ENCODE measurements around the gene HDHD2.

Gene HDHD2

GRCh38 chr18:47143899-47144485 lies 6.3 kb downstream of the HDHD2 start:
- DNase-seq, result no peak

DNA sequence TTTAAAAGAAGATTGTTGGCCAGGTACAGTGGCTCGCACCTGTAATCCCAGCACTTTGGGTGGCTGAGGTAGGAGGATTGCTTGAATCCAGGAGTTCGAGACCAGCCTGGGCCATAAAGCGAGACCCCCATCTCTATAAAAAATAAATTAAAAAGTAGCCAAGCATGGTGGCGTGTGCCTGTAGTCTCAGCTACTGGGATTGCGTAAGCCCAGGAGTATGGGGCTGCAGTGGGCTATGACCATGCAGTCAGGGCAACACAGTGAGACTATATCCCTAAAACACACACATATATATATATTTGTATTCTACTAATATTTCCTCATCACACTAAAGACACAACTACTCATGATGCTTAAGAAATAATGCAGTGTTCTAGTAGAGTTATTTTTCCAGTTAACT lies 7.1 kb downstream of the HDHD2 start:
- DNase-seq, result no peak

DNA sequence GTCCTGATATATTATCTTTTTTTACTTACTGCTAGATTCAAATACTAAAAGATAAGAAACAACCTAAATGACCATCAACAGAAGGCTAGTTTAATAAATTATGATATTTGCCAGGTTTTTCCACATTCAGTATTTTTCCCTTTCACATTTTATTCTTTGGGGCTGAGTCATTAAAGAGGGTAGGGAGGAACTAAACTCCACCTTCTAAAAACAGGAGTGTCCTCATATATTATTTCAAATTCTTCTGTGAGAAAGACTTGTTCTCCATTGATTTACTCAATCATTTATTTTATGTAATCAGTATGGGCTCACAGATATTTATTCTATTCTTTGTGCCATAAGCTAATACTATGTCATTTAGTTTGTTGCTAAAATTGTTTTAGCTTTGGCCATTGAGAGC lies 9.0 kb downstream of the HDHD2 start:
- DNase-seq, result no peak

DNA sequence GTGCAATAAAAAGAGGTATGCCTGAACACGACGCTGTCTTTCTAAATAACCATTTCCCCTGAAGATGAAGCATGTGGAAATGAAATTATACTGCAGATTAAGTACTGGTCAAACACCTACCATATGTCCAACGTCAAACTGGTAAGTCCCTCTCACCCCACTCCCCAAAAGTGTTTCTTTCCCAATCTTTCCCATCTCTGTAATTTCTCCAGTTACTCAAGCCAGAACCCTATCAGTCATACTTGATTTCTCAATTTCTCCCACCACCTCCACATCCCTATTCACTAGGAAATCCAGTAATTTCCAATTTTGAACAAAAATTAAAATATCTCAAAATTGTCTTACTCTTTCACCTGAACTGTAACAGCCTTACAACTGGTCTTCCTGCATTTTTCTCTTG lies 29.2 kb downstream of the HDHD2 start:
- no peak for DNase-seq

GRCh38 chr18:47120428-47120827 lies 29.9 kb downstream of the HDHD2 start:
- DNase-seq, result no peak

GRCh38 chr18:47118981-47119380 lies 31.3 kb downstream of the HDHD2 start:
- DNase-seq, result no peak

GRCh38 chr18:47115205-47115604 lies 35.1 kb downstream of the HDHD2 start:
- no peak for DNase-seq

DNA sequence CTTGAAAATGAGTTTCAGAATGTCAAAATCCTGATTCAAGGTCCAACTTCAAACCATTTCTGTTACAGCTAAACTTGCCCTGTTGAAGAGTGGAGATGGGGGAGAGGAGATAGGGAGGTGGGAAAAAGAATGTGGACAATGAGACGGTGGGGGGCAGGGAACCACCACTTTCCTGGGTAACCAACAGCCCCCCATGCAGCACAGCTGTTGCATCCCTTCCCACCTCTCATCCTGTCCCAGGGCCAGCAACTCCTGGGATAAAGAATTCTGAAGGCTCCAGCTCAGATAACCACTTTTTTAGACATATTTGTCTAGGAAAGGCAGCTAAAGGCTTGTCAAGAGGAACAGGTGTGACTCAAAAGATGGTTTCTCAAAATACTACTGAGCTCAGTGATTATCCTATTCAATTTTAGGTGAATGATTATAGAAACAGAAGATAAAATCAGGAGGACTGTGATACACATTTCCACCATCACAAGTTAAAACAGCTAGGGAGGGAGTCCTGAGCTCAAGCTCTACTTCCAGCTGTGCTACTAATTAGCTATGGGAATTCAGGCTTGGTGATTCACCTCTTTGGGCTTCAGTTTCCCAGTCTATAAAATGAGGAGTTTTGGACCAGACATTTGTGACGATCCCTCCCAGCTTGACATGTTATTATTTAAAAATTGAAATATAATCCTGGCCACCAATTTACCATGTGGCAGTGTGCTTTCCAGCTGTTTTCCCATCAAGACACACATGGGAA lies 36.3 kb downstream of the HDHD2 start:
- no peak for DNase-seq

DNA sequence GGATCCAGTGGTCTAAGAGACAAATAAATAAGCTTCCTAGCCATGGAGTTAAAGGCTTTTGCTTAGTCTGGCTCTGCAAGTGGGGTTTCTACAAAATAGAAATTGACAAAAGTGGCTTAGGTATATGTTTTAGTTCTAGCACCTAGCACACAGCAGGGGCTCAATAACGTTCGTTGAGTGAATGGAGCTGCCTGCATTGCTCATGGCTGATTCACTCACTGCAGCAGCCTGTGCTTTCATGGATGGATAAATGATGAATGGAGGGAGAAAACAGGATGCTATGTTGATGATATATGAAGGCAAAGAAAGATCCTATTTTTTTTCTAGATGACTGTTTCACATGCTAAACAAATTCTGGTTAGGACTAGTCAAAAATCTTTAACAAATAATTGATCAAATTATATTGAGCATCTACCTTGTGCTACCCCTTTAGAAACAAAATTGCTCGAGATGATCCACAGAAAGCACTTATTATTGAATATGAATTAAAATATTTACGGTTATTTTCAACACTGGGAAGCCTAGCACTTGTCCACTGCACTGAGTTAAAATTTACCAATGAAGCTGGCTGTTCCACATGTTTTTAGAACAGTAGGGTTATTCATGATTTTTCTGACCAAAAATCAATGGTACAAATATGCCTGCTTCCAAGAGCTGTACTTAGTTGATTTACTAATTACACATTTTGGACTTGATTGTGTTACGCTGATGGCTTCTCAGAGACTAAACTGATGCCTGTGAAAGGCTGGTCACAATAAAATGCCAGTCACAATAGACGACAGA lies 39.6 kb downstream of the HDHD2 start:
- no peak for DNase-seq

DNA sequence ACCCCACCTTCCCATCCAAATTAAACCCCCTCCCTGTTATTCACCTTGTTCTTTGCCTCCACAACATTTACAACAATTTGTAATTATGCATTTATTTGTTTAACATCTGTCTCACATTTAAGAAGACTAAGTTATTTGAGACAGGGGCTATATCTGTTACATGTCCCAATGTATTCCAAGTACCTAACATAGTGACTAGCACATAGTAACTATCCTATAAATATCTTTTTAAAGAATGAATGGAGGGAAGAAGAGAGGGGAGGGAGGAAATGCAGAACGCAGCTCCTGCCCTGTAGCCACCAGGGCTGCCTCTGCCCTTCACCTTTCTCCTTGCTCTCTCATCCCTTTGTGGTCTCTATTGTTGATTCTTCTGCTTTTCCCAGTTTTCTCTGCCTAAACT lies 40.6 kb downstream of the HDHD2 start:
- no peak for DNase-seq

DNA sequence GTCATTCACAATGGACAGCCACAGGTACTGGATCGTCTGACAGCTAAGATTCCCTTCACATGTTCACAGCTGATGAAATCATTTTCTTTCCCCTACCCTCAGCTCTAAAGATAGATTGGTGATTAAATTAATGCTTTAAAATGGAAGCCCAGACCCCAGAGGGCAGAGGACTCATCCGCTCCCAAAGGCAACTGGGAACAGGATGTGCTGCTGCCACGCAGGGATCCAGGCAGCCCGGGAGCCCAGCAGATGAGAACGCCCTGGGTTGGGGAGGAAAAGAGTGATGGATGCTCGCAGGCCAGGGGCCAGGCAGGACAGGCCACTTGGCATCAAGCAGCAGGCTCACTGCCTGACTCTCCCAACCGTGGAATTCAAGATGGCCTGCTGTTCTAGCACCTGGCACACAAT lies 41.3 kb downstream of the HDHD2 start:
- DNase-seq, result no peak

GRCh38 chr18:47108373-47108772 lies 41.9 kb downstream of the HDHD2 start:
- no peak for DNase-seq

GRCh38 chr18:47100212-47100831 lies 50.0 kb downstream of the HDHD2 start:
- DNase-seq, result no peak

GRCh38 chr18:47095810-47096209 lies 54.5 kb downstream of the HDHD2 start:
- no peak for DNase-seq

GRCh38 chr18:47087676-47088075 lies 62.6 kb downstream of the HDHD2 start:
- no peak for DNase-seq

DNA sequence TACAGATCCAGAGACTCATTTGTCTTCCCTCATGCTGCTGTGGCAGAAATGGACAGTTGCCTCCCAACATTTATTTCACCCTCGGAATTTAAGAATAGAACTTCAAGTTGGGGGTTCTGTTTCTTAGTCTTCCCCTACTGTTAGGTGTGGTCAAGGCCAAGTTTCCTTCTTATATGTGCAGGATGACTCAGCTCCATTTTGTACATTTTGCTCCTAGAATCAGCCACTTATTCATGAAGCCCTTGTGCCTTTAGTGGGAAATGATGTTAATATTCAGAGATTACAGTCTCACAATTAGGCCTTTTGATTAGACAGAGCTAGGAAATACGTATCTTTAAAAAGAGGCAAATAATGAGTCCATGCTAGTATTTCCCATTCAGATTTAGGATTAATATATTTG lies 68.7 kb downstream of the HDHD2 start:
- DNase-seq, result no peak

DNA sequence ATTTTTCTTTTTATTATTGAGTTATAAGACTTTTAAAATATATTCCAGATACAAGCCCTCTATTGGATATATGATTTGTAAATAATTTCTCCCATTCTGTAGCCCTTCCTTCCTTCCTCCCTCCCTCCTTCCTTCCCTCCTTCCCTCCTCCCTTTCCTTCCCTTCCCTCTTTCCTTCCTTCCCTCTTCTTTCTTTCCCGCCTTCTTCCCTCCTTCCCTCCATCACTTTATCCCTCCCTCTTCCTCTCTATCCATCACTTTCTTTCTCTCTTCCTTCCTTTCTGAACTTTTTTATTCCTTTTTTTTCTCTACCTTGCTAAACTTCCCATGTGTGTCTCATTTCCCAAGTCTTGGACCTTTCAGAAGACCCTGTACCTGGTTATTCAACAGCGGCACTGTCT lies 69.4 kb downstream of the HDHD2 start:
- no peak for DNase-seq

- no peak for DNase-seq
Measured at GRCh38 chr18:47077111-47077510, 73.2 kb downstream of the HDHD2 start.

- no peak for DNase-seq
Measured at GRCh38 chr18:47075098-47075883, 75.0 kb downstream of the HDHD2 start.

GRCh38 chr18:47067648-47068047 lies 82.7 kb downstream of the HDHD2 start:
- no peak for DNase-seq

DNA sequence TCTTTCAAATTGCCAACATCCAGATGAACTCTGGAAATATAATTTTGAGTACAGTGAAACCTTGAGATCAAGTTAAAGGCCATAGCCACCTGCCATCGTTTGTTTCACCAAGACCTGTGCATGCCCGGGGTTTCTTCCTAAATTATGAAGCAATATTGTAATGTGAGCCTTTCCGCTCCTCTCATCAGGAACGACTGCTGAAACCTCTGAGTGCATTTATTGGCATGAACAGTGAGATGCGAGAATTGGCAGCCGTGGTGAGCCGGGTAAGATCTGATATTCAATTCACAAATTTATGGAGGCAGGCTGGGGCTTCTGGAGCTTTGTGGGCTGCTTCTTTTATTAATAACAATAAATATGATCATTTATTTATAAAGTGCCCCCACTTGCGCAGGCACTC lies 87.2 kb downstream of the HDHD2 start:
- DNase-seq, result no peak

DNA sequence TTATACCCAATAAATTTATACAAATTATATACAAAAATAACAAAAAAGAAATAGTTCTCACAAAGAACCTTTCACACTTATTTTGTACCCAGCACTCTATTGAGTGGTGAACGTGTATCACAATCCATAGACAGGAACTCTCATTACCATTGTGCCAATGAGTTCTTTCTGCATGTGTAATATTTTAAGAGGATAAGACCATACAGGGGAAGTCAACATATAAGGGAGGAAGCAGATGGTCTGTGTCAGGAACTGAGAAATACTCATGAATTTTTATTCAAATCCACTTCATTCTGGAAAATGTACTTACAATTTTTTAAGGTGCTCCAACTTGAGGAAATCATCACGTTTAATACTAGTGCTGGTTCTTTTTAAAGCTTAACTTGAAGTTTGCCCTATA lies 87.8 kb downstream of the HDHD2 start:
- DNase-seq, result no peak

Data from T1000 (cell line).